Natural killer cell (primary cell): Measurements from ENCODE around the gene RAD23B. TPM values are rescaled to one million over a fixed set of nuclear protein-coding genes. Genes with fewer than 3 reads are reported as not detected.
A peak's percentile ranks its signal among the peaks of the same experiment; 100 is the strongest.

Source experiments
- ATAC-seq, 3 donors: fragments of 150-1000 bp in 2 of 3; fragments of 200-7000 bp in 1 of 3; cut with Tn5 transposase; 1 replicate in 1 of 3; 2 replicates in 2 of 3; pipeline ENCODE4 v1.10.0; 2021; ENCODE audit warnings: mild to moderate bottlenecking in 2 of 3, moderate library complexity in 2 of 3
- DNase-seq, 2 donors: peaks; one replicate each; pipeline versions ENCODE4 v3.0.0 to v3.0.0-alpha.2; 2013 to 2021; ENCODE audit warnings: mixed read lengths in 1 of 2
- H3K27ac ChIP-seq: one replicate; pipeline ENCODE4 v1.5.1; 2013; ENCODE audit warnings: mild to moderate bottlenecking, low read length
- H3K27me3 ChIP-seq: one replicate; pipeline ENCODE4 v1.6.1; 2013; ENCODE audit warnings: low read length; ENCODE audit not compliant: control insufficient read depth, insufficient read depth
- H3K36me3 ChIP-seq: one replicate; pipeline ENCODE4 v1.6.1; 2013; ENCODE audit warnings: low read length; ENCODE audit not compliant: control insufficient read depth, insufficient read depth
- H3K4me1 ChIP-seq: one replicate; pipeline ENCODE4 v1.6.1; 2013; ENCODE audit warnings: low read length; ENCODE audit not compliant: control insufficient read depth, insufficient read depth
- H3K4me3 ChIP-seq: one replicate; pipeline ENCODE4 v1.5.1; 2013; ENCODE audit warnings: low read length
- H3K9me3 ChIP-seq: one replicate; pipeline ENCODE4 v1.6.1; 2013; ENCODE audit warnings: low read length; ENCODE audit not compliant: control insufficient read depth, insufficient read depth
- H3K27ac Mint-ChIP-seq, 2 donors: one replicate each; pipeline ENCODE4 v1.8.0; 2022; ENCODE audit warnings: mild to moderate bottlenecking in 2 of 2, mixed read lengths in 2 of 2, moderate library complexity in 1 of 2
- H3K27me3 Mint-ChIP-seq, 2 donors: one replicate each; pipeline ENCODE4 v1.8.0; 2022; ENCODE audit warnings: low read depth in 2 of 2, mixed read lengths in 2 of 2
- H3K36me3 Mint-ChIP-seq: one replicate; pipeline ENCODE4 v1.8.0; 2022; ENCODE audit warnings: mixed read lengths
- H3K4me1 Mint-ChIP-seq, 2 donors: one replicate each; pipeline ENCODE4 v1.8.0; 2022; ENCODE audit warnings: mixed read lengths in 2 of 2
- H3K4me3 Mint-ChIP-seq: one replicate; pipeline ENCODE4 v1.8.0; 2022; ENCODE audit warnings: mild to moderate bottlenecking, moderate library complexity, mixed read lengths
- H3K9me3 Mint-ChIP-seq, 2 donors: one replicate each; pipeline ENCODE4 v1.8.0; 2022; ENCODE audit warnings: mixed read lengths in 2 of 2
- WGBS: methylation state at CpG from one replicate; pipeline ENCODE4 v1.1.7; 2013; ENCODE audit warnings: missing lambda C conversion rate; ENCODE audit not compliant: insufficient coverage; 5-methylcytosine and 5-hydroxymethylcytosine counted together
- intact Hi-C: fragments of 100-400 bp; cut with micrococcal nuclease; formaldehyde crosslinking; loops from one replicate; pipeline ENCODE4 v1.14.2; 2022
- total RNA-seq, 4 donors: library from RNA; stranded (reverse); fragments of 120-200 nt in 1 of 4; gene quantifications; one replicate each; pipeline versions ENCODE4 v1.2.3 to v1.2.4, GENCODE V29; 2013 to 2022
- TF ChIP-seq, protein P1 (sequence below): fragments of 200-600 bp; IDR thresholded peaks from one replicate; pipeline ENCODE4 v1.8.0; 2022; ENCODE audit warnings: antibody characterized with exemption

RAD23B gene
- total RNA-seq, 3 donors from 2014 or later (not counting 1 experiment from before 2014, with no cell fraction given): 85.6 to 101 (median 92.6) TPM

DNA sequence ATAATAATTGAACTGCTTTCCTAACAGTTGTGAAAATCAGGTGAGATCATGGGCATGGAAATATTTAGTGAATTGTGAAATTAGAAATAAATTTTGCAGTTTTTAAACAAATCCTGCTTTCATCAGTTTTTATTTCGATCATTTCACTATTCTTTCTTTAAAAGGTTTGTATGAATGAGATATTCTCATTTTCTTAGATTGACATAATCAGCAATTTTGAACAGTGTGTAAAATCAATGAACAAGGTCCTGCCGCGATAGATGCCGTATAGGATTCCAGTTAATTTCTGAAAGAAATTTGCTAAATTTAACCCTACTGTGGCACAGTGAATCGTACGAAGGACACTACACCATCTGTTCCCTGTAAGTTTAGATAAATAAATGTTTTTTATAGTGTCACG is 7.5 kb downstream of the RAD23B start:
- TF ChIP-seq, protein P1, sequence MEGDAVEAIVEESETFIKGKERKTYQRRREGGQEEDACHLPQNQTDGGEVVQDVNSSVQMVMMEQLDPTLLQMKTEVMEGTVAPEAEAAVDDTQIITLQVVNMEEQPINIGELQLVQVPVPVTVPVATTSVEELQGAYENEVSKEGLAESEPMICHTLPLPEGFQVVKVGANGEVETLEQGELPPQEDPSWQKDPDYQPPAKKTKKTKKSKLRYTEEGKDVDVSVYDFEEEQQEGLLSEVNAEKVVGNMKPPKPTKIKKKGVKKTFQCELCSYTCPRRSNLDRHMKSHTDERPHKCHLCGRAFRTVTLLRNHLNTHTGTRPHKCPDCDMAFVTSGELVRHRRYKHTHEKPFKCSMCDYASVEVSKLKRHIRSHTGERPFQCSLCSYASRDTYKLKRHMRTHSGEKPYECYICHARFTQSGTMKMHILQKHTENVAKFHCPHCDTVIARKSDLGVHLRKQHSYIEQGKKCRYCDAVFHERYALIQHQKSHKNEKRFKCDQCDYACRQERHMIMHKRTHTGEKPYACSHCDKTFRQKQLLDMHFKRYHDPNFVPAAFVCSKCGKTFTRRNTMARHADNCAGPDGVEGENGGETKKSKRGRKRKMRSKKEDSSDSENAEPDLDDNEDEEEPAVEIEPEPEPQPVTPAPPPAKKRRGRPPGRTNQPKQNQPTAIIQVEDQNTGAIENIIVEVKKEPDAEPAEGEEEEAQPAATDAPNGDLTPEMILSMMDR: no peak
- Mint-ChIP-seq H3K27ac (peak overlapping the region; percentile 39 to 46), H3K9me3 (no peaks in the 10 kb centered on the region), H3K27me3 (no peaks in the 10 kb centered on the region), H3K4me3 (no peak overlapping the region), H3K4me1 (peaks cover 65 to 72% of the 10 kb centered on the region in 2 donors), H3K36me3 (no peaks in the 10 kb centered on the region)
- 93% methylated on average over 6 of the region's 7 CpGs for WGBS
- DNase-seq (no peak), ATAC-seq (no peak)
- no peaks in the 10 kb centered on the region for H3K36me3 ChIP-seq
- no peaks in the 10 kb centered on the region for H3K27me3 ChIP-seq
- peaks cover 14% of the 10 kb centered on the region for H3K4me1 ChIP-seq
- H3K9me3 ChIP-seq: no peaks in the 10 kb centered on the region
- intact Hi-C loops: no loop called here
- H3K27ac ChIP-seq: no peak overlapping the region
- H3K4me3 ChIP-seq: no peak overlapping the region

DNA sequence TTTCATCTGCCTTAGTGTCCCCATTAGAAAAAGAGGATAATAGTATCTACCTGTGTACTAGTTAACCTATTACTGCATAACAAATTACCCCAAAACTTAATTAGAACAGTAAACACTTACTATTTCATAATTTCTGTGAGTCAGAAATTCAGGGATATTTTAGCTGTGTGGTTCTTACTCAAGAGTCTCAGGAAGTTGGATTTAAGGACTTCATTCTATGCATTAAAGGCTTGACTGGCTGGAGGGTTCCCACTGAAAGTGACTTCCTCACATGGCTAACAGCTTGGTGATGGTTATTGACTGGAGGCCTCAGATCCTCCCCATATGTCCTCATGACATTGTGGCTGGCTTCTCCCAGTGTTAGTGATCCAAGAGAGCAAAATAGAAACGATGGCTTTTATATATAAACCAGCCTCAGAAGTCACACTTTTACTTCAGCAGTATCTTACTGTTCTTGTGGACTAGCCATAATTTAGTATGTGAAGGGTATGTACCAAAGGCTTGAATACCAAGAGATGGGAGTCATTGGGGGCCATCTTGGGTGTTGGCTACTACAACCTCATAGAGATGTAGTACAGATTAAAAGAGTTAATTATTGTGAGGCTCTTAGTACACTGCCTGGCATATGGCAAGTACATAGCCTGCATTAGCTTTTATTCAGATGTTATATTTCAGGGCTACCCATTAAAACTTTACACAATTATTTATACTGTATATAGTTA is 9.9 kb downstream of the RAD23B start:
- ATAC-seq: no peak
- no peaks in the 10 kb centered on the region for H3K27me3 ChIP-seq
- peaks cover 6% of the 10 kb centered on the region for H3K4me1 ChIP-seq
- TF ChIP-seq, protein P1: no peak
- Mint-ChIP-seq H3K27ac (peak overlapping the region; percentile 14 to 19), H3K9me3 (no peaks in the 10 kb centered on the region), H3K4me1 (peaks cover 62 to 64% of the 10 kb centered on the region in 2 donors), H3K36me3 (no peaks in the 10 kb centered on the region), H3K4me3 (no peak overlapping the region), H3K27me3 (no peaks in the 10 kb centered on the region)
- no peaks in the 10 kb centered on the region for H3K9me3 ChIP-seq
- no CpG with 5 or more reads among the region's 1 CpG for WGBS
- H3K4me3 ChIP-seq: no peak overlapping the region
- no peak for DNase-seq
- no peaks in the 10 kb centered on the region for H3K36me3 ChIP-seq
- intact Hi-C loops: no loop called here
- H3K27ac ChIP-seq: no peak overlapping the region

DNA sequence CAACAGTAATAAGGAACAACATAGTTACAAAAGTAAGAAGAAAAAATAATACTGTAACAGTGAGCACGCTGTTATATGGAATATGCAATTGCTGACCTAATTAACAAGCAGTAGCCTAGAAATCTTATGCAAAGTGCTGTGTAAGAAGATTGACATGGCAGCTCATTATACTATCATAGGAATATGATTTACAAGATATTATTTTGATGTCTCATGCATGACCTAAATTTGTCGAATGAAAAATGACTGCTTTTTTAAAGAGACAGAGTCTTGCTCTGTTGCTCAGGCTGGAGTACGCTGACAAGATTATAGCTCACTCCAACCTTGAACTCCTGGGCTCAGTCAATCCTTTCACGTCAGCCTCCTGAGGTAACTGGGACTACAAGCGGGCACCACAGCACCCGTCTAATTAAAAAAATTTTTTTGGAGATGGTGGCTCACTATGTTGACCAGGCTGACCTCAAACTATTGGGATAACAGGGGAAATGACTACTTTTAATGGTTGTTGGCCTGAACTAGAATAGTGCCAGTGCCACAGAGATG is 10.5 kb downstream of the RAD23B start:
- TF ChIP-seq, protein P1: no peak
- no peaks in the 10 kb centered on the region for H3K36me3 ChIP-seq
- peaks cover 58 to 59% of the 10 kb centered on the region in 2 donors for H3K4me1 Mint-ChIP-seq
- peaks cover 6% of the 10 kb centered on the region for H3K4me1 ChIP-seq
- intact Hi-C loops: no loop called here
- H3K4me3 ChIP-seq: no peak overlapping the region
- no peaks in the 10 kb centered on the region for H3K27me3 ChIP-seq
- peak overlapping the region in 1 of 2 donors; percentile 67 for H3K27ac Mint-ChIP-seq
- no peaks in the 10 kb centered on the region for H3K27me3 Mint-ChIP-seq
- ATAC-seq: no peak
- WGBS: 89% methylated on average over 5 of the region's 6 CpGs
- H3K4me3 Mint-ChIP-seq: no peak overlapping the region
- H3K36me3 Mint-ChIP-seq: no peaks in the 10 kb centered on the region
- H3K9me3 ChIP-seq: no peaks in the 10 kb centered on the region
- no peak for DNase-seq
- H3K9me3 Mint-ChIP-seq: no peaks in the 10 kb centered on the region
- no peak overlapping the region for H3K27ac ChIP-seq
